T-helper 17 cell (primary cell): ENCODE measurements around the gene SPINK8. TPM values are rescaled to one million over a fixed set of nuclear protein-coding genes. Genes with fewer than 3 reads are reported as not detected.
"Not testable (repeated sequence)": the region's sequence is repeated elsewhere in the genome, so short reads cannot be mapped to it uniquely, and the experiment has no call there.

ENCODE experiments used
- ATAC-seq: fragments of 150-1000 bp; cut with Tn5 transposase; 2 replicates; pipeline ENCODE4 v1.10.0; 2021; ENCODE audit warnings: mild to moderate bottlenecking, moderate library complexity
- DNase-seq, 3 donors: peaks; one replicate each; pipeline versions ENCODE4 v3.0.0 to v3.0.0-alpha.2; 2020 to 2021
- H3K9me3 ChIP-seq: one replicate; pipeline ENCODE4 v1.7.0; 2013; ENCODE audit warnings: low read length, mild to moderate bottlenecking; ENCODE audit not compliant: control insufficient read depth, poor library complexity, severe bottlenecking
- H3K27ac Mint-ChIP-seq: one replicate; pipeline ENCODE4 v1.8.0; 2022; ENCODE audit warnings: mild to moderate bottlenecking, moderate library complexity, mixed read lengths
- H3K27me3 Mint-ChIP-seq: one replicate; pipeline ENCODE4 v1.8.0; 2022; ENCODE audit warnings: mixed read lengths
- H3K36me3 Mint-ChIP-seq: one replicate; pipeline ENCODE4 v1.8.0; 2022; ENCODE audit warnings: low read depth, mixed read lengths
- H3K4me1 Mint-ChIP-seq: one replicate; pipeline ENCODE4 v1.8.0; 2022; ENCODE audit warnings: mild to moderate bottlenecking, mixed read lengths
- H3K4me3 Mint-ChIP-seq: one replicate; pipeline ENCODE4 v1.8.0; 2022; ENCODE audit warnings: mild to moderate bottlenecking, moderate library complexity, mixed read lengths
- total RNA-seq, 4 donors: library from RNA in 2 of 4; stranded (reverse) in 2 of 4; gene quantifications; one replicate each; pipeline ENCODE4 v1.2.3 and lab custom pipeline; 2022 to 2026

The SPINK8 gene
- not detected for total RNA-seq
- total RNA-seq (lab: John Stamatoyannopoulos, UW) = 0 reads per million in 2 donors

- not testable (repeated sequence) for DNase-seq, H3K4me3 Mint-ChIP-seq, H3K27ac Mint-ChIP-seq, H3K36me3 Mint-ChIP-seq, H3K4me1 Mint-ChIP-seq, ATAC-seq, H3K9me3 ChIP-seq
- peaks cover 49% of the 10 kb centered on the region for H3K27me3 Mint-ChIP-seq
Measured at GRCh38 chr3:48333346-48334245, at the start of gene SPINK8. SPINK8 (minus strand) TSS chr3:48333661; CDS start chr3:48328341, 5,320 bp downstream.

GRCh38 chr3:48372862-48373435 lies 39.5 kb upstream of the SPINK8 start:
- H3K9me3 ChIP-seq = no peaks in the 10 kb centered on the region
- ATAC-seq (no peak), DNase-seq (no peak)
- H3K4me3 Mint-ChIP-seq = no peak overlapping the region
- peaks cover 9% of the 10 kb centered on the region for H3K4me1 Mint-ChIP-seq
- no peaks in the 10 kb centered on the region for H3K36me3 Mint-ChIP-seq
- H3K27me3 Mint-ChIP-seq = no peaks in the 10 kb centered on the region
- H3K27ac Mint-ChIP-seq = peak overlapping the region; percentile 49

- Mint-ChIP-seq H3K27me3 (no peaks in the 10 kb centered on the region), H3K27ac (no peak overlapping the region), H3K36me3 (no peaks in the 10 kb centered on the region), H3K4me3 (no peak overlapping the region), H3K4me1 (peaks cover 9% of the 10 kb centered on the region)
- no peaks in the 10 kb centered on the region for H3K9me3 ChIP-seq
- DNase-seq = no peak
- no peak for ATAC-seq
Measured at GRCh38 chr3:48372377-48372770, 38.9 kb upstream of the SPINK8 start.

GRCh38 chr3:48371651-48372376 lies 38.4 kb upstream of the SPINK8 start, which contains the start of gene FBXW12:
FBXW12 (plus strand) TSS chr3:48372219; CDS start chr3:48372768, 549 bp downstream.
- no peak within 1 kb of the TSS for H3K4me3 Mint-ChIP-seq
- H3K36me3 Mint-ChIP-seq = no peaks in the 10 kb centered on the region
- peak within 1 kb of the TSS; percentile 49 for H3K27ac Mint-ChIP-seq
- H3K9me3 ChIP-seq = no peaks in the 10 kb centered on the region
- ATAC-seq = no peak
- H3K4me1 Mint-ChIP-seq = peaks cover 9% of the 10 kb centered on the region
- DNase-seq = no peak
- no peaks in the 10 kb centered on the region for H3K27me3 Mint-ChIP-seq

- Mint-ChIP-seq H3K27me3 (no peaks in the 10 kb centered on the region), H3K4me1 (peaks cover 9% of the 10 kb centered on the region), H3K4me3 (no peak overlapping the region), H3K36me3 (no peaks in the 10 kb centered on the region), H3K27ac (no peak overlapping the region)
- no peaks in the 10 kb centered on the region for H3K9me3 ChIP-seq
- no peak for ATAC-seq
- DNase-seq = no peak
Measured at GRCh38 chr3:48370333-48370713, 36.9 kb upstream of the SPINK8 start.

GRCh38 chr3:48369693-48370332 lies 36.4 kb upstream of the SPINK8 start:
- Mint-ChIP-seq H3K27ac (peak overlapping the region; percentile 69), H3K4me3 (no peak overlapping the region), H3K4me1 (peaks cover 9% of the 10 kb centered on the region), H3K27me3 (no peaks in the 10 kb centered on the region), H3K36me3 (no peaks in the 10 kb centered on the region)
- no peak for ATAC-seq
- H3K9me3 ChIP-seq = no peaks in the 10 kb centered on the region
- no peak for DNase-seq

- Mint-ChIP-seq H3K27ac (no peak overlapping the region), H3K4me1 (peaks cover 6% of the 10 kb centered on the region), H3K27me3 (no peaks in the 10 kb centered on the region), H3K36me3 (no peaks in the 10 kb centered on the region), H3K4me3 (no peak overlapping the region)
- no peaks in the 10 kb centered on the region for H3K9me3 ChIP-seq
- ATAC-seq = no peak
- DNase-seq = no peak
Measured at GRCh38 chr3:48367201-48367600, 33.7 kb upstream of the SPINK8 start.

GRCh38 chr3:48364840-48365239 lies 31.4 kb upstream of the SPINK8 start:
- Mint-ChIP-seq H3K4me3 (no peak overlapping the region), H3K36me3 (no peaks in the 10 kb centered on the region), H3K27me3 (no peaks in the 10 kb centered on the region), H3K27ac (no peak overlapping the region), H3K4me1 (no peaks in the 10 kb centered on the region)
- no peaks in the 10 kb centered on the region for H3K9me3 ChIP-seq
- DNase-seq (no peak), ATAC-seq (no peak)

GRCh38 chr3:48361928-48362327 lies 28.5 kb upstream of the SPINK8 start:
- Mint-ChIP-seq H3K27me3 (no peaks in the 10 kb centered on the region), H3K4me1 (no peaks in the 10 kb centered on the region), H3K36me3 (no peaks in the 10 kb centered on the region), H3K4me3 (no peak overlapping the region), H3K27ac (no peak overlapping the region)
- no peaks in the 10 kb centered on the region for H3K9me3 ChIP-seq
- no peak for ATAC-seq
- no peak for DNase-seq

- H3K4me3 Mint-ChIP-seq = no peak overlapping the region
- H3K27me3 Mint-ChIP-seq = peaks cover 38% of the 10 kb centered on the region
- ATAC-seq = no peak
Measured at GRCh38 chr3:48356419-48356818, 23.0 kb upstream of the SPINK8 start.

GRCh38 chr3:48353987-48354386 lies 20.5 kb upstream of the SPINK8 start:
- H3K9me3 ChIP-seq = no peaks in the 10 kb centered on the region
- H3K36me3 Mint-ChIP-seq = peaks cover 6% of the 10 kb centered on the region
- no peak for DNase-seq
- no peak for ATAC-seq
- no peaks in the 10 kb centered on the region for H3K4me1 Mint-ChIP-seq
- no peak overlapping the region for H3K27ac Mint-ChIP-seq
- H3K4me3 Mint-ChIP-seq = no peak overlapping the region
- H3K27me3 Mint-ChIP-seq = peaks cover 42% of the 10 kb centered on the region

More at GRCh38 chr3:48356419-48356818, 23.0 kb upstream of the SPINK8 start:
- H3K27ac Mint-ChIP-seq = no peak overlapping the region
- no peaks in the 10 kb centered on the region for H3K9me3 ChIP-seq
- no peaks in the 10 kb centered on the region for H3K4me1 Mint-ChIP-seq
- H3K36me3 Mint-ChIP-seq = peaks cover 6% of the 10 kb centered on the region
- DNase-seq = no peak

- Mint-ChIP-seq H3K4me3 (no peak overlapping the region), H3K4me1 (no peaks in the 10 kb centered on the region), H3K36me3 (peaks cover 6% of the 10 kb centered on the region), H3K27ac (no peak overlapping the region), H3K27me3 (peaks cover 42% of the 10 kb centered on the region)
- H3K9me3 ChIP-seq = no peaks in the 10 kb centered on the region
- ATAC-seq (no peak), DNase-seq (no peak)
Measured at GRCh38 chr3:48352546-48352945, 19.1 kb upstream of the SPINK8 start.

- DNase-seq = no peak
- H3K36me3 Mint-ChIP-seq = peaks cover 2% of the 10 kb centered on the region
- H3K27ac Mint-ChIP-seq = no peak overlapping the region
- no peak for ATAC-seq
- no peak overlapping the region for H3K4me3 Mint-ChIP-seq
- no peaks in the 10 kb centered on the region for H3K9me3 ChIP-seq
- peaks cover 17% of the 10 kb centered on the region for H3K27me3 Mint-ChIP-seq
- no peaks in the 10 kb centered on the region for H3K4me1 Mint-ChIP-seq
Measured at GRCh38 chr3:48347500-48347899, 14.0 kb upstream of the SPINK8 start.
